GM06990 (cell line): ENCODE data around the gene ZNF227.
"Not testable (repeated sequence)": the region's sequence is repeated elsewhere in the genome, so short reads cannot be mapped to it uniquely, and the experiment has no call there.

Experiments used
- DNase-seq: peaks from one replicate; pipeline ENCODE4 v3.0.0-alpha.2; 2011; ENCODE audit not compliant: insufficient read length; ENCODE audit errors: extremely low read depth
- H3K27me3 ChIP-seq: replicated peaks from 2 replicates; pipeline ENCODE4 v1.6.0; 2011; ENCODE audit warnings: low read length; ENCODE audit not compliant: control insufficient read depth, insufficient read depth
- H3K36me3 ChIP-seq: 2 replicates; pipeline ENCODE4 v1.5.1; 2011; ENCODE audit warnings: low read length; ENCODE audit not compliant: control insufficient read depth, insufficient read depth
- H3K4me3 ChIP-seq: replicated peaks from 2 replicates; pipeline ENCODE4 v1.5.1; 2011; ENCODE audit warnings: low read depth, mild to moderate bottlenecking, control low read depth, low read length
- CTCF ChIP-seq: IDR thresholded peaks from 2 replicates; pipeline ENCODE4 v1.5.1; 2011; ENCODE audit warnings: low read length, control low read depth, mild to moderate bottlenecking, inconsistent platforms; ENCODE audit not compliant: insufficient read depth, poor library complexity, severe bottlenecking

The ZNF227 gene

DNA sequence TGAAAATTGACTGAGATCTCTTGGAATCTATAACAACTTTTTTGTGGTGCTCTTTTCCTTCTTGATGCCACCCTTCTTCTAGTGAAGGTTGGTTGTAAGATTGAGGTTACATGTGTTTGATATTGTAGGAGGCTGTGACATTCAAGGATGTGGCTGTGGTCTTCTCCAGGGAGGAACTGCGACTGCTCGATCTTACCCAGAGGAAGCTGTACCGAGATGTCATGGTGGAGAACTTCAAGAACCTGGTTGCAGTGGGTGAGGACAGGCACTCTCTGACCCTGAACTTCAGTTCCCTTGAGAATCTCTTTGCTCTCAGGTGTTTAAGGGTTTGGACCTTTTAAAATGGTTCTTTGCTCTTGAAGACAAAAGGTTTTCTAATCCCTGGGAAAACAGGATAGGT lies 16.0 kb downstream of the ZNF227 start:
- Histone ChIP-seq H3K4me3 (no peak overlapping the region), H3K36me3 (peaks cover 14% of the 10 kb centered on the region), H3K27me3 (no peaks in the 10 kb centered on the region)
- TF ChIP-seq CTCF, result no peak
- no peak for DNase-seq

GRCh38 chr19:44232867-44233266 lies 20.5 kb downstream of the ZNF227 start:
- no peak for TF ChIP-seq CTCF
- Histone ChIP-seq H3K4me3 (no peak overlapping the region), H3K36me3 (peaks cover 30% of the 10 kb centered on the region), H3K27me3 (no peaks in the 10 kb centered on the region)
- DNase-seq, result no peak

DNA sequence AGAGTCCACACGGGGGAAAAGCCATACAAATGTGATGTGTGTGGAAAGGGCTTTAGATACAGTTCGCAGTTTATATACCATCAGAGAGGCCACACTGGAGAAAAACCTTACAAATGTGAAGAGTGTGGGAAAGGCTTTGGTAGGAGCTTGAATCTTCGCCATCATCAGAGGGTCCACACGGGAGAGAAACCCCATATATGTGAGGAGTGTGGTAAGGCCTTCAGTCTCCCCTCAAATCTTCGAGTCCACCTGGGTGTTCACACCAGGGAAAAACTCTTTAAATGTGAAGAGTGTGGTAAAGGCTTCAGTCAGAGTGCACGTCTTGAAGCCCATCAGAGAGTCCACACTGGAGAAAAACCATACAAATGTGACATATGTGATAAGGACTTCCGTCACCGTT lies 24.1 kb downstream of the ZNF227 start:
- Histone ChIP-seq H3K36me3 (peaks cover 19% of the 10 kb centered on the region), H3K27me3 (no peaks in the 10 kb centered on the region), H3K4me3 (no peak overlapping the region)
- DNase-seq, result no peak
- no peak for TF ChIP-seq CTCF

DNA sequence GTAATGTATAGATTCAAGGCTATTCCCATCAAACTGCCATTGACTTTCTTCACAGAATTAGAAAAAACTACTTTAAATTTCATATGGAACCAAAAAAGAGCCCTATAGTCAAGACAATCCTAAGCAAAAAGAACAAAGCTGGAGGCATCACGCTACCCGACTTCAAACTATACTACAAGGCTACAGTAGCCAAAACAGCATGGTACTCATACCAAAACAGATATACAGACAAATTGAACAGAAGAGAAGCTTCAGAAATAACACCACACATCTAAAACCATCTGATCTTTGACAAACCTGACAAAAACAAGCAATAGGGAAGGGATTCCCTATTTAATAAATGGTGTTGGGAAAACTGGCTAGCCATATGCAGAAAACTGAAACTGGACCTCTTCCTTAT lies 40.0 kb downstream of the ZNF227 start:
- H3K4me3 ChIP-seq, result not testable (repeated sequence)

GRCh38 chr19:44253392-44253791 lies 41.1 kb downstream of the ZNF227 start:
- H3K36me3 ChIP-seq, DNase-seq, H3K27me3 ChIP-seq, H3K4me3 ChIP-seq: not testable (repeated sequence)

More for the DNA sequence above, 40.0 kb downstream of the ZNF227 start:
- H3K36me3 ChIP-seq, DNase-seq, H3K27me3 ChIP-seq: not testable (repeated sequence)

DNA sequence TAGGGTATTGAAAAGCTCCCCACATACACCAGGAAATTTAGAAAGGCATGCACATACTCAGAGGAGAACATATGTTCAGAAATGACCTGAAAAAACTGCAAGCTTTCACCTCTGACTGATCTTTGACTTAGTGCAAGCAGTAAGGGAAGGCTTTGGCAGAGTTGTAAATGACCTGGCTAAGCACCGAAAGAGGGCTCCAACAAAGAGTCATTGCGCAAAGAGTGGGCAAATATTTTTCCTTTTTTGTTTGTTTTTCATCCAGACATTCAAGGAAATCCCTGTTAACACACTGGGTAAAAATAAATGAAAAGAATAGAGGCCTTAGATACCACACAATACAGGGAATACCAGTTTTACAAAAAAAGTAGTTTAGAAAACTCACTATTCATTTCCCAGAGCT lies 42.2 kb downstream of the ZNF227 start:
- Histone ChIP-seq H3K4me3 (no peak overlapping the region), H3K36me3 (no peaks in the 10 kb centered on the region), H3K27me3 (no peaks in the 10 kb centered on the region)
- TF ChIP-seq CTCF, result no peak
- no peak for DNase-seq

- Histone ChIP-seq H3K27me3 (no peaks in the 10 kb centered on the region), H3K4me3 (no peak overlapping the region), H3K36me3 (no peaks in the 10 kb centered on the region)
- TF ChIP-seq CTCF, result no peak
- DNase-seq, result no peak
These were observed 43.5 kb downstream of the ZNF227 start for GRCh38 chr19:44255705-44256411.
